SH-SY5Y (cell line): Measurements from ENCODE around the gene ZNF385C.

ENCODE experiments used
- GATA2 ChIP-seq: IDR thresholded peaks from 2 replicates; pipeline ENCODE4 v1.6.1; 2011; ENCODE audit warnings: mild to moderate bottlenecking, low read depth, low read length
- GATA3 ChIP-seq: IDR thresholded peaks from 2 replicates; pipeline ENCODE4 v1.6.1; 2011; ENCODE audit warnings: low read depth, mild to moderate bottlenecking, low read length, moderate library complexity

ZNF385C gene

GRCh38 chr17:42116705-42117396 is 18.6 kb upstream of the ZNF385C start:
- no peak for TF ChIP-seq GATA3
- no peak for TF ChIP-seq GATA2

- TF ChIP-seq GATA2 (no peak), GATA3 (no peak)
Measured at GRCh38 chr17:42114118-42114517, 15.8 kb upstream of the ZNF385C start.

GRCh38 chr17:42113293-42114069 is 15.2 kb upstream of the ZNF385C start:
- TF ChIP-seq GATA2: no peak
- TF ChIP-seq GATA3: no peak

- TF ChIP-seq GATA3 (no peak), GATA2 (no peak)
Measured at GRCh38 chr17:42112552-42113176, 14.4 kb upstream of the ZNF385C start, which contains the start of gene DHX58. Gene DHX58, minus strand, starts transcription at chr17:42112714. Its CDS starts 822 bp downstream, at chr17:42111892.

- TF ChIP-seq GATA2 (no peak), GATA3 (no peak)
Measured at GRCh38 chr17:42111871-42112551, 13.7 kb upstream of the ZNF385C start.

- TF ChIP-seq GATA2 (no peak), GATA3 (no peak)
Measured at GRCh38 chr17:42111265-42111636, 13.0 kb upstream of the ZNF385C start.

GRCh38 chr17:42110301-42111264 is 12.3 kb upstream of the ZNF385C start:
- no peak for TF ChIP-seq GATA3

GRCh38 chr17:42109086-42109485 is 10.8 kb upstream of the ZNF385C start:
- no peak for TF ChIP-seq GATA2

- no peak for TF ChIP-seq GATA3
- TF ChIP-seq GATA2: no peak
Measured at GRCh38 chr17:42107597-42108576, 9.6 kb upstream of the ZNF385C start.

- TF ChIP-seq GATA3: no peak
- no peak for TF ChIP-seq GATA2
Measured at GRCh38 chr17:42107124-42107523, 8.9 kb upstream of the ZNF385C start.

GRCh38 chr17:42106009-42106408 is 7.7 kb upstream of the ZNF385C start:
- TF ChIP-seq GATA3 (no peak), GATA2 (no peak)

- TF ChIP-seq GATA3: no peak
- no peak for TF ChIP-seq GATA2
Measured at GRCh38 chr17:42104264-42104663, 6.0 kb upstream of the ZNF385C start.
